K562 (cell line): Measurements from ENCODE around the gene RNF224. TPM values are rescaled to one million over a fixed set of nuclear protein-coding genes. Genes with fewer than 3 reads are reported as not detected.

Experiments used
- ATF6 ChIP-seq: sonication (generic); formaldehyde crosslinking; IDR thresholded peaks from 2 replicates; pipeline ENCODE4 v1.4.0; 2020; ENCODE audit warnings: mild to moderate bottlenecking, missing genetic modification reagents
- CBX8 ChIP-seq: fragments of 200-600 bp; sonication (generic); IDR thresholded peaks from 2 replicates; pipeline ENCODE4 v1.6.1; 2012; ENCODE audit warnings: borderline replicate concordance, mixed run types, low read depth, mild to moderate bottlenecking, moderate library complexity, mixed read lengths, low read length, control low read depth, inconsistent platforms; ENCODE audit not compliant: poor library complexity, severe bottlenecking; ENCODE audit errors: extremely low read depth
- RBM39 ChIP-seq: fragments of 200-400 bp; formaldehyde crosslinking; optimal IDR thresholded peaks from 2 replicates; pipeline ENCODE3; 2018; ENCODE audit warnings: low read depth, low read length
- RREB1 ChIP-seq: fragments of 250-450 bp; sonication (Bioruptor Pico); IDR thresholded peaks from 2 replicates; pipeline ENCODE4 v1.4.0; 2020
- ZNF695 ChIP-seq: fragments of 450-650 bp; formaldehyde crosslinking; IDR thresholded peaks from 2 replicates; pipeline ENCODE4 v1.4.0; 2020; ENCODE audit warnings: mild to moderate bottlenecking, moderate library complexity
- ZNF696 ChIP-seq: fragments of 250-450 bp; sonication (Bioruptor Pico); conservative IDR thresholded peaks from 2 replicates; pipeline ENCODE4 v1.4.0; 2020; ENCODE audit warnings: mild to moderate bottlenecking, moderate library complexity
- polyA plus RNA-seq, 8 experiments: library from polyadenylated mRNA; depleted of rRNA in 4 of 8; stranded (reverse) in 5 of 8; unstranded in 3 of 8; fragments of >200 nt; fragmentation: Nextera tagmentation in 2 of 8; fragmentation: Illumina TruSeq in 1 of 8; extraction: Ambion mirVana in 2 of 8; extraction: Trizol in 1 of 8; gene quantifications; 2 replicates each; pipeline versions ENCODE4 v1.2.1 to v1.2.3, GENCODE V29; 2011 to 2014; ENCODE audit warnings: inconsistent platforms in 1 of 8, missing spikeins in 1 of 8
- total RNA-seq, 7 experiments: library from RNA; depleted of rRNA in 6 of 7; stranded (reverse); fragments of >200 nt in 6 of 7; fragmentation: Illumina TruSeq in 2 of 7; extraction: Trizol in 2 of 7; gene quantifications; 2 replicates each; pipeline versions ENCODE4 v1.2.1 to v1.2.3, GENCODE V29; 2011 to 2021; ENCODE audit warnings: low replicate concordance in 1 of 7

The RNF224 gene
- total and polyA plus RNA-seq, 9 of the 15 experiments (the other 6 are each of a cell fraction or from before 2014, with no cell fraction given) = not detected

DNA sequence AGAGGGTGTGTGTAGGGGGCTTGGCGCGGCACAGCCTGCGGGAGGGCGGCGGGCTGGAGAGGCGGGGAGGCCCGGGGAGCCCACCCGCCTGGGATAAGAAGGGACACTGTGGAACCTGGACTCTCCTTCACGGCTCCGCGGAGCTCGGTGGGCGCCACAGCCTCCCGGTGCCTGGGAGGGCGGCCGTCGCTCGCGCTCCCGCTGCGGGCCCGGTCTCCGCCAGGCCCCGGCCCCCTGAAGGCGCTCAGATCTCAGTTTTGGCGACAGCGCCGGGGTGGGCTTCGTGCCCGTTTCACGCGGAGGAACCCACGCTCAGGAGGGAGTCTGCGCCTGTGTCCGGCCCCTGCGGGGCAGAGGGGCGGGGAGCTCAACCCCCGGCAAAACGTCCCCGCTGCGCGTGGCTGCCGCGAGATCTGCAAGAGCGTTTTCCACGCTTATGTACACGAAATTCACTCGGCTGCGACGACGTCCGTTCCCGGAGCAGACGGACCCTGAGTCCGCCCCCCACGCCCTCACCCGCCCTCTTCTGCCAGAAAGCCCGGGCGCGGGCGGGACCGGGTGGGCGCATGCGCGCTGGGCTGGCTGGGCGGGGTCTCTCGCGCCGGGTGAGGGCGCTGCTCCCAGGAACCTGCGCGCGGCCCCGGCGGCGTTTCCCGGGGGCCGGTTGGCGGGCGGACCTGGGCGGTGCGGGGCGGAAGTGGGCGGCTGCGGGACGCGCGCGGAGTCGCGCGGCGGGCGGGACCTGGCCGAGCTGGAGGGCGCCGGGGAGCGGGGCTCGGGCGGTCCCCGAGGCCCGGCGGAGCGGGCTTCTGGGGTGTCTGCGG lies 27.5 kb downstream of the RNF224 start, which contains the start of gene NELFB (continued):
- TF ChIP-seq RREB1 (CRISPR knock-in tag) (no peak), CBX8 (no peak), ZNF696 (no peak), ATF6 (CRISPR knock-in tag) (0 out of 2 replicates have a peak, but pooled peaks have one; percentile 48), RBM39 (no peak), ZNF695 (CRISPR knock-in tag) (no peak)
